Astrocyte of the spinal cord (primary cell): ENCODE data around the gene PGAM1.

Source experiments
- DNase-seq: peaks from one replicate; pipeline ENCODE4 v3.0.0; 2011; ENCODE audit warnings: low read depth, low spot score
- H3K4me3 ChIP-seq: 2 replicates; pipeline ENCODE4 v1.5.1; 2011; ENCODE audit warnings: low read depth, mild to moderate bottlenecking, low read length, moderate library complexity
- in situ Hi-C: cut with HindIII; loops from 2 replicates; pipeline ENCODE4 v1.10.0; 2017; ENCODE audit warnings: low sequenced_read_pairs
- TF ChIP-seq, protein P1 (sequence below): IDR thresholded peaks from 2 replicates; pipeline ENCODE4 v1.5.1; 2012; ENCODE audit warnings: low read depth, mild to moderate bottlenecking, low read length, inconsistent platforms

The PGAM1 gene

DNA sequence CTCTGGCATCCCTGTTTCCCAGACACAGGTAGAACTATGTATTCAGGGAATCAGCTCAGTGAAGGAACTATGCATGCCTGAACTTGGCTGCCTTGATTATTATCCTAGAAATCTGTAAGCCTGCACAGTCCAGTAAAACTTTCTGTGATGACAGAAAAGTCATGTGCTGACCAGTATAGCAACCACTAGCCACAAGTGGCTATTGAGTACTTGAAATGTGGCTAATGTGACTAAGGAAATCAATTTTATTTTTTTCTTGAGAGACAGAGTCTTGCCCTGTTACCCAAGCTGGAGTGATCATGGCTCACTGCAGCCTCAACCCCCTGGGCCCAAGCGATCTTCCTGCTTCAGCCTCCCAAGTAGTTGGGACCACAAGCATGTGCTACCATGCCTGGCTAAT, 16.3 kb downstream of the PGAM1 start:
- DNase-seq: no peak
- in situ Hi-C loops: no loop called here
- no peak overlapping the region for H3K4me3 ChIP-seq
- TF ChIP-seq, protein P1, sequence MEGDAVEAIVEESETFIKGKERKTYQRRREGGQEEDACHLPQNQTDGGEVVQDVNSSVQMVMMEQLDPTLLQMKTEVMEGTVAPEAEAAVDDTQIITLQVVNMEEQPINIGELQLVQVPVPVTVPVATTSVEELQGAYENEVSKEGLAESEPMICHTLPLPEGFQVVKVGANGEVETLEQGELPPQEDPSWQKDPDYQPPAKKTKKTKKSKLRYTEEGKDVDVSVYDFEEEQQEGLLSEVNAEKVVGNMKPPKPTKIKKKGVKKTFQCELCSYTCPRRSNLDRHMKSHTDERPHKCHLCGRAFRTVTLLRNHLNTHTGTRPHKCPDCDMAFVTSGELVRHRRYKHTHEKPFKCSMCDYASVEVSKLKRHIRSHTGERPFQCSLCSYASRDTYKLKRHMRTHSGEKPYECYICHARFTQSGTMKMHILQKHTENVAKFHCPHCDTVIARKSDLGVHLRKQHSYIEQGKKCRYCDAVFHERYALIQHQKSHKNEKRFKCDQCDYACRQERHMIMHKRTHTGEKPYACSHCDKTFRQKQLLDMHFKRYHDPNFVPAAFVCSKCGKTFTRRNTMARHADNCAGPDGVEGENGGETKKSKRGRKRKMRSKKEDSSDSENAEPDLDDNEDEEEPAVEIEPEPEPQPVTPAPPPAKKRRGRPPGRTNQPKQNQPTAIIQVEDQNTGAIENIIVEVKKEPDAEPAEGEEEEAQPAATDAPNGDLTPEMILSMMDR: no peak

DNA sequence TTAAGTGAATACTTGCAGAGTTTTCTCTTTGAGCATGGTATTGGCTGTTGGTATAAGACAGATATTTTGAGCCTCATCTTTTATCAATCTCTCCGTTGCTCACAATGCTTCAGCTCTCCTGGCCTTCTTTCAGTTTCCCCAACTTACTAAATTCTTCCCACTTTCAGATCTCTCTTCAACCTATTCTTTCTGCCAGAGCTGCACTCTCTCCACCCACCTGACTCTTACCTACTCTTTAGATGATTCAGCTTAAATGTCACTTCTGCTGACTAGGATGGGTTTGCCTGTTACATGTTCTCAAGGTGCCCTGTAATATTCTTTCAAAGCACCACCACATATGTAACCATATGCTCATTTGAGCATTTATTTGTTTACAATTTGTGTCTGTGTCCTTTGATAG, 18.2 kb downstream of the PGAM1 start:
- DNase-seq: no peak
- in situ Hi-C loops: no loop called here
- TF ChIP-seq, protein P1: no peak

GRCh38 chr10:97445357-97445721, 19.3 kb downstream of the PGAM1 start:
- no peak for DNase-seq
- peak overlapping the region; percentile 99 for H3K4me3 ChIP-seq
- TF ChIP-seq, protein P1: no peak
- in situ Hi-C loops: no loop called here

More for the DNA sequence above, 18.2 kb downstream of the PGAM1 start:
- no peak overlapping the region for H3K4me3 ChIP-seq

DNA sequence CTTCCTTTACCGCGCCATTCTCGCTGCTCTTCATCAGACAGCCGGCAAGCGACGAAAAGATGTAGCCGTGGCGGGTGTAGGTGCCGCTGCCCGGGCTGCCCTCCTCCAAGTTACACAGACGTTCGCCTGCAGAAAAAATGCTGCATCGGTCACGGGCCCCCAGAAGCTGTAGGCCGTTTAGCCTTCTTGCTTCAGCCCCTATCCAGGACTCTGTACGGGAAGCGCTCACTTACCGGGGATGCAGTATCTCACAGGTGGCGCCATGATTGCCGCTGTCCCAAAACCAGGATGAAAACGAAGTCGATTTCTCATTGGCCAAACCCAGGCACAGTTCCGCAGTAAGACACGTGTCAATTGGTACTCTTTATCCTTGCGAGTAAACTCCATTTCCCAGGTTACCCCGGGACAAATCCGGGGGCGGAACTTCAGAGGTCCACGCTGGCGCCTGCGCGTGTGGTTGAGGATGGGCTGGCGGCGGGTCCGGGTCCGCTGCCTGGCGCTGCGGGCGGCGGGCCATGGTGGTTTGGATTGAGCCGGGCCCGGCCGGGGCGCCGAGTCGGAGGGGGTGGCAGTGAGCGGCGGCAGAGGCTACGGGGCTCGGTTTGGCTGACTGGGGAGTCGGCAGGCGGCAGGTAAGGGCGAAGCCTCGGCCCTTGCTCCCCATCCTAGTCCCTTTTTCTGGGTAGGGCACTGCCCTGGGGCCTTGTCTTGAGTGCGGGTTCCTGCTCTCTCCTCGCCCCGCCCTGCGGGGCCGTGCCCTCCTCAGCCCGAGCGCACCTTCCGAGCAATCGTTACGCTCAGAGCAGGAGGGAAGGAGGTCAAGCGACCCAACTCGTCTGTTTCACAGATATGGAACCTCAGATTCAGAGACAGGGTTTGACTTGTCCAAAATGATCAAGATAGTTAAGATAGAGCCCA, 20.0 kb downstream of the PGAM1 start, which contains the start of the genes EXOSC1 and ZDHHC16:
Gene EXOSC1, minus strand, starts transcription at position 285 of the 918 bp plus-strand sequence. Its CDS starts 21 bp downstream, at position 264.
Gene ZDHHC16, plus strand, starts transcription at position 454 of the 918 bp plus-strand sequence. CDS start 5,501 bp downstream, outside the sequence.
- peak within 1 kb of the TSS; percentile 99 for H3K4me3 ChIP-seq
- in situ Hi-C loops: no loop called here
- TF ChIP-seq, protein P1: no peak
- DNase-seq: peak; percentile 96

- no peak for DNase-seq
- in situ Hi-C loops: no loop called here
- TF ChIP-seq, protein P1: no peak
- H3K4me3 ChIP-seq: no peak overlapping the region
Measured at GRCh38 chr10:97450828-97451227, 24.8 kb downstream of the PGAM1 start.

- TF ChIP-seq, protein P1: no peak
- no peak for DNase-seq
- no peak overlapping the region for H3K4me3 ChIP-seq
- in situ Hi-C loops: no loop called here
Measured at GRCh38 chr10:97451605-97452004, 25.6 kb downstream of the PGAM1 start.
